SK-N-SH (cell line): ENCODE results near the gene CLRN3. TPM values are rescaled to one million over a fixed set of nuclear protein-coding genes. Genes with fewer than 3 reads are reported as not detected.
A peak's percentile ranks its signal among the peaks of the same experiment; 100 is the strongest.

Experiments used
- CTCF ChIA-PET: fragments of 300-600, 350-600 bp; formaldehyde crosslinking; extraction: SDS; loops from one replicate; lab custom pipeline; 2021; lab: Yijun Ruan, JAX
- POLR2A ChIA-PET: fragments of 350-600 bp; sonication (Branson Sonifier 250); formaldehyde crosslinking; extraction: SDS; loops from one replicate; lab custom pipeline; 2020; ENCODE audit warnings: antibody characterized with exemption, inconsistent platforms; lab: Yijun Ruan, JAX
- DNase-seq: peaks from one replicate; pipeline ENCODE4 v3.0.0; 2012
- H2AFZ ChIP-seq: fragments of 200-600 bp; sonication (generic); 2 replicates; pipeline ENCODE4 v1.8.1; 2016; ENCODE audit warnings: antibody characterized with exemption, mild to moderate bottlenecking, low read depth
- H3F3A ChIP-seq: fragments of 200-600 bp; sonication (generic); replicated peaks from 2 replicates; pipeline ENCODE3; 2016; ENCODE audit warnings: antibody characterized with exemption, mild to moderate bottlenecking; ENCODE audit not compliant: insufficient read depth
- H3K27ac ChIP-seq, 2 experiments: fragments of 200-500 bp in 1 of 2; fragments of 200-600 bp in 1 of 2; sonication (Bioruptor generic) in 1 of 2; sonication (generic), shearing (Covaris generic) in 1 of 2; 2 replicates each; pipeline versions ENCODE4 v1.5.1 to v1.6.1; 2014 to 2016; ENCODE audit warnings: low read depth in 2 of 2, inconsistent platforms in 1 of 2, low read length in 1 of 2, mild to moderate bottlenecking in 1 of 2, mixed read lengths in 1 of 2
- H3K27me3 ChIP-seq: fragments of 200-600 bp; sonication (generic), shearing (Covaris generic); 2 replicates; pipeline ENCODE4 v1.6.1; 2016; ENCODE audit warnings: mixed run types; ENCODE audit not compliant: insufficient read depth
- H3K36me3 ChIP-seq, 2 experiments: fragments of 200-500 bp in 1 of 2; fragments of 200-600 bp in 1 of 2; sonication (Bioruptor generic) in 1 of 2; sonication (generic) in 1 of 2; replicated peaks in 1 of 2; 2 replicates each; pipeline versions ENCODE3 to v1.5.1; 2014 to 2016; ENCODE audit warnings: low read length in 1 of 2, mild to moderate bottlenecking in 1 of 2; ENCODE audit not compliant: insufficient read depth in 2 of 2, control insufficient read depth in 1 of 2
- H3K4me1 ChIP-seq, 2 experiments: fragments of 200-500 bp in 1 of 2; fragments of 200-600 bp in 1 of 2; sonication (Bioruptor generic) in 1 of 2; sonication (generic), shearing (Covaris generic) in 1 of 2; 2 replicates each; pipeline versions ENCODE4 v1.5.1 to v1.6.1; 2014 to 2016; ENCODE audit warnings: low read depth in 1 of 2, low read length in 1 of 2, mixed run types in 1 of 2; ENCODE audit not compliant: insufficient read depth in 2 of 2, control insufficient read depth in 1 of 2
- H3K4me2 ChIP-seq: fragments of 200-600 bp; sonication (generic), shearing (Covaris generic); 2 replicates; pipeline ENCODE4 v1.6.1; 2017; ENCODE audit warnings: mixed run types
- H3K4me3 ChIP-seq, 2 experiments: fragments of 200-500 bp in 1 of 2; fragments of 200-600 bp in 1 of 2; sonication (Bioruptor generic) in 1 of 2; sonication (generic), shearing (Covaris generic) in 1 of 2; 2 replicates each; pipeline versions ENCODE4 v1.5.1 to v1.8.1; 2014 to 2016; ENCODE audit warnings: low read depth in 2 of 2, inconsistent platforms in 1 of 2, low read length in 1 of 2, mild to moderate bottlenecking in 1 of 2, mixed read lengths in 1 of 2, moderate library complexity in 1 of 2
- H3K79me2 ChIP-seq: fragments of 200-600 bp; sonication (generic); 2 replicates; pipeline ENCODE4 v1.8.1; 2017; ENCODE audit warnings: mild to moderate bottlenecking; ENCODE audit not compliant: insufficient read depth
- H3K9ac ChIP-seq: fragments of 200-600 bp; sonication (generic); 2 replicates; pipeline ENCODE4 v1.6.1; 2017; ENCODE audit warnings: mixed run types
- H3K9me2 ChIP-seq: fragments of 200-600 bp; sonication (generic); 2 replicates; pipeline ENCODE4 v1.6.1; 2017; ENCODE audit warnings: mixed run types
- H3K9me3 ChIP-seq: fragments of 200-600 bp; sonication (generic); 2 replicates; pipeline ENCODE4 v1.6.1; 2017; ENCODE audit warnings: mixed run types, mild to moderate bottlenecking, moderate library complexity
- H4K20me1 ChIP-seq: fragments of 200-600 bp; sonication (generic); 2 replicates; pipeline ENCODE4 v1.6.1; 2017; ENCODE audit warnings: mild to moderate bottlenecking, mixed run types; ENCODE audit not compliant: insufficient read depth
- ELF1 ChIP-seq: IDR thresholded peaks from 2 replicates; pipeline ENCODE4 v1.4.0; 2012
- FOSL2 ChIP-seq: IDR thresholded peaks from 2 replicates; pipeline ENCODE4 v1.4.0; 2012; ENCODE audit warnings: low read depth, mild to moderate bottlenecking, moderate library complexity, borderline replicate concordance
- GABPA ChIP-seq: IDR thresholded peaks from 2 replicates; pipeline ENCODE4 v1.4.0; 2012; ENCODE audit warnings: low read depth, mild to moderate bottlenecking
- GATA2 ChIP-seq: sonication (generic); formaldehyde crosslinking; IDR thresholded peaks from 2 replicates; pipeline ENCODE4 v1.5.0; 2020; ENCODE audit warnings: mild to moderate bottlenecking, missing genetic modification reagents
- IRF3 ChIP-seq: fragments of 150-350 bp; IDR thresholded peaks from 2 replicates; pipeline ENCODE4 v1.6.1; 2016; ENCODE audit warnings: mild to moderate bottlenecking, low read depth, low read length
- JUND ChIP-seq: IDR thresholded peaks from 2 replicates; pipeline ENCODE4 v1.4.0; 2012
- POLR2AphosphoS5 ChIP-seq: IDR thresholded peaks from 2 replicates; pipeline ENCODE4 v1.6.1; 2012; ENCODE audit warnings: low read depth, low read length
- REST ChIP-seq: IDR thresholded peaks from 2 replicates; pipeline ENCODE4 v1.6.1; 2012; ENCODE audit warnings: mild to moderate bottlenecking, low read depth, low read length, moderate library complexity
- RXRA ChIP-seq: IDR thresholded peaks from 2 replicates; pipeline ENCODE4 v1.4.0; 2012; ENCODE audit warnings: low read depth, mild to moderate bottlenecking, borderline replicate concordance
- SMC3 ChIP-seq: IDR thresholded peaks from 2 replicates; pipeline ENCODE4 v1.6.1; 2012; ENCODE audit warnings: low read depth, low read length, improper control_type of control experiment
- TEAD4 ChIP-seq: IDR thresholded peaks from 2 replicates; pipeline ENCODE4 v1.4.0; 2012; ENCODE audit warnings: mild to moderate bottlenecking, borderline replicate concordance; ENCODE audit not compliant: insufficient read depth
- USF1 ChIP-seq: IDR thresholded peaks from 2 replicates; pipeline ENCODE4 v1.4.0; 2012; ENCODE audit warnings: low read depth, borderline replicate concordance
- ZBTB33 ChIP-seq: IDR thresholded peaks from 2 replicates; pipeline ENCODE4 v1.4.0; 2012; ENCODE audit warnings: low read depth, borderline replicate concordance
- WGBS: methylation state at CpG from one replicate; pipeline ENCODE4 v1.1.6; 2017; ENCODE audit warnings: low lambda C conversion rate; 5-methylcytosine and 5-hydroxymethylcytosine counted together
- polyA plus RNA-seq, 3 experiments: library from polyadenylated mRNA; depleted of rRNA; stranded (reverse); fragments of >200 nt; gene quantifications; 2 replicates each; pipeline ENCODE4 v1.2.3, GENCODE V29; 2012

Gene CLRN3
- polyA plus RNA-seq, 1 of the 3 experiments (the other 2 are of a cell fraction) = 0.25 TPM

- TF ChIP-seq USF1 (no peak), RXRA (no peak), GABPA (no peak), REST (no peak), FOSL2 (no peak), TEAD4 (no peak), ELF1 (no peak), POLR2AphosphoS5 (no peak), JUND (no peak), ZBTB33 (no peak), GATA2 (CRISPR knock-in tag) (no peak), SMC3 (no peak), IRF3 (no peak)
- WGBS = 86% methylated on average over 9 of the region's 12 CpGs
- H3K4me2 ChIP-seq = no peak overlapping the region
- H3F3A ChIP-seq = peaks cover 4% of the 10 kb centered on the region
- no peaks in the 10 kb centered on the region for H3K27me3 ChIP-seq
- H3K4me1 ChIP-seq = peaks cover 0 to 17% of the 10 kb centered on the region in 2 experiments; a peak in 2 of 4 replicates
- H2AFZ ChIP-seq = no peak overlapping the region
- H3K9me3 ChIP-seq = no peaks in the 10 kb centered on the region
- H3K36me3 ChIP-seq = no peaks in the 10 kb centered on the region
- no peak overlapping the region for H3K4me3 ChIP-seq
- peak; percentile 4 for DNase-seq
- no peaks in the 10 kb centered on the region for H3K9me2 ChIP-seq
- ChIA-PET POLR2A (interaction anchor here (0.7 kb wide), 1 partner anchor 227 kb away, joined by 3 read pairs; no protein-coding TSS in a partner anchor), CTCF (interaction anchor here (0.7 to 13.6 kb wide), 5 partner anchors 9 to 261 kb away, joined by 3 to 389 read pairs (median 4); no protein-coding TSS in a partner anchor)
- H4K20me1 ChIP-seq = no peaks in the 10 kb centered on the region
- no peaks in the 10 kb centered on the region; the same call in 1 of the 2 replicates for H3K79me2 ChIP-seq
- no peak overlapping the region for H3K9ac ChIP-seq
- H3K27ac ChIP-seq = peak overlapping the region in 1 of 2 experiments; percentile 28; a peak in 2 of 4 replicates
Observed at GRCh38 chr10:127912607-127913367, 20.0 kb upstream of the CLRN3 start.
